IPS DF 6.9 (cell line): ENCODE results near the gene FUNDC2.

ENCODE experiments used
- DNase-seq: peaks from one replicate; pipeline ENCODE4 v3.0.0-alpha.2; 2013; ENCODE audit warnings: low read depth, low spot score
- H3K27ac ChIP-seq: one replicate; pipeline ENCODE4 v1.5.1; 2013; ENCODE audit warnings: low read length, control low read depth
- H3K27me3 ChIP-seq: 2 replicates; pipeline ENCODE4 v1.6.1; 2013; ENCODE audit warnings: mild to moderate bottlenecking, low read length; ENCODE audit not compliant: control insufficient read depth, insufficient read depth
- H3K36me3 ChIP-seq: 2 replicates; pipeline ENCODE4 v1.6.1; 2013; ENCODE audit warnings: low read length; ENCODE audit not compliant: control insufficient read depth, insufficient read depth
- H3K4me1 ChIP-seq: 2 replicates; pipeline ENCODE4 v1.6.1; 2013; ENCODE audit warnings: low read length; ENCODE audit not compliant: control insufficient read depth, insufficient read depth
- H3K4me3 ChIP-seq: 2 replicates; pipeline ENCODE4 v1.5.1; 2013; ENCODE audit warnings: mild to moderate bottlenecking, low read length
- H3K9me3 ChIP-seq: 2 replicates; pipeline ENCODE4 v1.6.1; 2013; ENCODE audit warnings: low read length, inconsistent platforms; ENCODE audit not compliant: control insufficient read depth, insufficient read depth
- WGBS: extraction: QIAGEN DNeasy Blood & Tissue Kit; methylation state at CpG from one replicate; pipeline ENCODE4 v1.1.7; 2013; ENCODE audit warnings: mixed read lengths, missing lambda C conversion rate; ENCODE audit not compliant: insufficient read length, insufficient coverage; 5-methylcytosine and 5-hydroxymethylcytosine counted together

FUNDC2 gene

DNA sequence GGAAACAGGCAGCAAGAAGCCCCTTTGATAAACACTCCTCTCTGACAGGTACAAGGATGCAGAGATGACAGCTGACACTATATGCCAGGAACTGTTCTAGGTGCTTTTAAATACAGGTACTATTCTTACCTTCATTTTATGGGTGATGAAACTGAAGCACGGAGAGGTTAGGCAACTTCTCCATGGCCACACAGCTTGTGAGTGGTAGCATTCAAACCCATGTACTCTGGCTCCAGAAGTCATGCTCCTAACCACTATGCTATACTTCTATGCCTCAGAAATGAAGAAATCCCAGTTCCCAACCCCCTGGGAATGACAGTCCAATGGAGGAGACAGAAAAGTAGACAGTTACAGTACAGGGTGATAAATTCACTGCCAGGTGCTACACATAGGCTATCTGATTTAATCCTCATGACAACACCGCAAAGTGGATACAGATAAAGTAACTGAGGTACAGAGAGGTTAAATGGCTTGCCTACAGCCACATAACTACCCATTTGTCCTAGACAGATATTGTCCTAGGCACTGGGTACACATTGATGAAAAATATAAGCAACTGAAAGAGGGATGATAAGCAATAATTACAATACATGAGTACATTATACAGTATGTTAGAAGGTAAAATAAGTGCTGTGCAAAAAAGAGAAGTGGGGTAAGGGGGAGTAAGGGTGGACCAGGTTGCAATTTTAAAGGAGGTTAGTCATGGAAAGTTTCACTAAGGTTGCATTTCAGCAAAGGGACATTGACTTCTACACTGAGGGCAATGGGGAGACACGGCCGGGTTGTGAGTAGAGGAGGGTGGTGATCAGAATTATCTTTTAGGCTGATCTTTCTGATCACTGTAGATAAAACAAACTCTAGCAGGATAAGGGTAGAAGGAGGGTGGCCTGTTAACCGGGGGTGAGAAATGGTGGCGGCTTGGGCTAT, 2.5 kb upstream of the FUNDC2 start:
- WGBS: no CpG with 5 or more reads among the region's 6 CpGs
- H3K4me1 ChIP-seq: no peaks in the 10 kb centered on the region

DNA sequence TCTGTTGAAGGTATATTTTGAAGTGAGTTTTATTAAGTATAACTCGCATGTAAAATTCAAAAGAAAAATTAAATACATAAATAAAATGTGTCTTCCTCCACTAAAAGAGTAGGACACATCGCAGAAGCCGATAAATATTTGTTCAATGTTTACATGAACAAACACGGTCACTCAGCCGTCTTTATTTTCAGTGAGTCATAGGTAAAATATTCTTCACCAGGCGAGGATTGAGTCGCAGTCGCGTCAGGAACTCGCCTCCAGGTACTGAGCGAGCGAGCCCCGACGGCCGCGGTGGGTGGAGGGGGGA, 271 bp upstream of the FUNDC2 start:
- Histone ChIP-seq H3K4me3 (peak overlapping the region; percentile 99; the same call in 1 of the 2 replicates), H3K4me1 (no peaks in the 10 kb centered on the region), H3K27me3 (no peaks in the 10 kb centered on the region), H3K9me3 (no peaks in the 10 kb centered on the region), H3K27ac (no peak overlapping the region), H3K36me3 (no peaks in the 10 kb centered on the region)
- no peak for DNase-seq
- WGBS: no CpG with 5 or more reads among the region's 16 CpGs

More for the DNA sequence above, 2.5 kb upstream of the FUNDC2 start:
- Histone ChIP-seq H3K9me3 (no peaks in the 10 kb centered on the region), H3K4me3 (no peak overlapping the region), H3K36me3 (no peaks in the 10 kb centered on the region), H3K27ac (no peak overlapping the region), H3K27me3 (no peaks in the 10 kb centered on the region)
- no peak for DNase-seq

DNA sequence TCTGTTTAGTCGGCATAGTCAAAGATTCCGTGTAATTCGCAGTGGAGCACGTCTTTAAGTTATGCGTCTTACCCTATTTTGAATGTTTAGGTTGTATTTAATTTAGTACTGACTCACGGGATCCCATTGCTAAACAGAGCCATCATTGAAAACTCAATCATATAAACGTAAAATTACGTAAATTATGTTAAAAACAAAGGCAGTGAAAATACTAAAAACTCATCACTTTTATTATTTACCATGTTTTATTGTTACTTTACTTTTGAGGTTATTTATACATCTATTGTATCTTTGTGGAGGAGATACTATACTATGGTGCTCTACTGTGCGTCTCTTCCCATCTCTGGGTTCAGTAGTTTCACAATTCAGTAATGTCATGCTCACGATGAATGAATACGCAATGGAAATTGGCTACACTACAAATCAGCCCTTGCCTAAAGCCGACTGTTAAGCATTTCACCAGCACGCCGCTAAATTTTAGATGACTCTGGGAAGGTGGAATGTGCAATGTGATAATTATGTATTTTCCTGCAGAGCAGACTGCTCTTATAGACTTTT, 944 bp downstream of the FUNDC2 start:
- WGBS: no CpG with 5 or more reads among the region's 14 CpGs
- no peaks in the 10 kb centered on the region for H3K9me3 ChIP-seq
- no peaks in the 10 kb centered on the region for H3K27me3 ChIP-seq
- no peak overlapping the region for H3K27ac ChIP-seq
- peak overlapping the region; percentile 99; the same call in 1 of the 2 replicates for H3K4me3 ChIP-seq
- no peaks in the 10 kb centered on the region for H3K36me3 ChIP-seq
- H3K4me1 ChIP-seq: no peaks in the 10 kb centered on the region
- DNase-seq: no peak

DNA sequence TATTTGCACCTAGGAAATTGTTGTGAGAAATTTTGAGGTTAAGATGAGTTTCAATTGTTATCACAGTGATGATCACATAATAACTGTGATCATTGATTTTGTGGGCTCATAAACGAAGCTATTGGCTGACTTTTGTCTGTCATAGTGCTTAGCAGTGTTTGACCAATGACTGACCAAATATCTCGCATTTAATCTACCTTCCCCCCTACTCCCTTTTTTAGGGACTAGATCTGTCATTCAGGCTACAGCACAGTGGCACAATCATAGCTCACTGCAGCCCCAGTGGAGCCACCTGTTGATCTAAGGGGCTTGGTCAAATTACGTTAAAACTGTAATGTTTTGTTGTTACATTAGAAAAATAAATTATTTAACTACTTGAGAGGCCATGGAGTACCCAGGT, 1.5 kb downstream of the FUNDC2 start:
- no peak overlapping the region for H3K4me3 ChIP-seq
- H3K36me3 ChIP-seq: no peaks in the 10 kb centered on the region

DNA sequence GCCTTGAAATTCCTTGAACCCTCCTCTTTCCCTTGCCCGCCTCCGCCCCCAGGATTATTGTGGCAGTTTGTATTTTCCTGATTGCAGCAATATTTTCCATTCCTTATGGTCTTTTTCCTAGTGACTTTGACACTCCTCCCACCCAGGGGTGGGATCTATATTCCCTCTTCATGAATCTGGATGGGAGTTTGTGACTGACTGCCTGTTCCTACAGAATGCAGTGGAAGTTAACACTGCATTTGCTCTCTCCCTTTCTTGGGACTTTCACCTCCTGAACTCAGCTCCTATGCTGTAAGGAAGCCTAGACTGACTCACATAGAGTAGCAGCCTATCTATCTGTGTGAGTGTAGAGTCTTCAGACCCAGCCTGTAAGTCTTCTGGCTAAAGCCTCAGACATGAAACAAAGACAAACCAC, 2.2 kb downstream of the FUNDC2 start:
- Histone ChIP-seq H3K27ac (no peak overlapping the region), H3K4me1 (no peaks in the 10 kb centered on the region), H3K27me3 (no peaks in the 10 kb centered on the region), H3K9me3 (no peaks in the 10 kb centered on the region), H3K4me3 (no peak overlapping the region), H3K36me3 (no peaks in the 10 kb centered on the region)
- WGBS: no CpG with 5 or more reads among the region's 2 CpGs
- no peak for DNase-seq

More for the DNA sequence above, 1.5 kb downstream of the FUNDC2 start:
- no peak overlapping the region for H3K27ac ChIP-seq
- no peak for DNase-seq
- no peaks in the 10 kb centered on the region for H3K27me3 ChIP-seq
- no peaks in the 10 kb centered on the region for H3K4me1 ChIP-seq
- WGBS: no CpG with 5 or more reads among the region's 3 CpGs
- H3K9me3 ChIP-seq: no peaks in the 10 kb centered on the region

DNA sequence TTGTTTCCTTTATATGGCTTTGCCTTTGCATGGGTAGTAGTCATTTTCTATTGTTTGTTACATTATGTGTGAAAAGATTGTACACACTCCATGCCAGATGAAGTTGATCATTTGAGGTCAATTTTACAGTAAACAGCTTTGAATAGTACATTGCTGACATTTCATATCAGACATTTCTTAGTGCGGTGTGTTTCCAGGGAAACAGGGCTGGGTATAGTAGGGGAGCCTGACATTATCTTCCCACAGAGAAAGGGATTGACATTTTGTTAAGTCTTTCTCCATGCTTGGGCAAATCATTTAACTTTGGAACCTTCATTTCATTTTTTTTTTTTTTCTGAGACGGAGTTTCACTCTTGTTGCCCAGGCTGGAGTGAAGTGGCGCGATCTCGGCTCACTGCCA, 5.0 kb downstream of the FUNDC2 start:
- no peaks in the 10 kb centered on the region for H3K4me1 ChIP-seq
- H3K9me3 ChIP-seq: no peaks in the 10 kb centered on the region
- no peak overlapping the region for H3K4me3 ChIP-seq
- no peak for DNase-seq
- no CpG with 5 or more reads among the region's 5 CpGs for WGBS
- H3K36me3 ChIP-seq: no peaks in the 10 kb centered on the region
- no peak overlapping the region for H3K27ac ChIP-seq
- no peaks in the 10 kb centered on the region for H3K27me3 ChIP-seq

DNA sequence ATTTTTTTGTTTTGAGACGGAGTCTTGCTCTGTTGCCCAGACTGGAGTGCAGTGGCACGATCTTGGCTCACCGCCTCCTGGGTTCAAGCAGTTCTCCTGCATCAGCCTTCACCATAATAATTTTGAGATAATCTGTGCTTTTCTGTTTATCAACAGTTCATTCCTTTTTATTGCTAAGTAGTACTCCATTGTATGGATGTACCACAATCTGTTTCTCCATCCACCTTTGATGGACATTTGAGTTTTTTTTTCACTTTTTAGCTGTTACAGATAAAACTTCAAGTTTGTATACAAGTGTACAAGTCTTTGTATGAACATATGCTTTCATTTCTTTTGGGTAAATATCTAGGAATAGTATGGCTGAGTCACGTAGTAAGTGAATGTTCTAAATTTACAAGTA, 9.0 kb downstream of the FUNDC2 start:
- Histone ChIP-seq H3K27ac (no peak overlapping the region), H3K4me1 (no peaks in the 10 kb centered on the region), H3K36me3 (no peaks in the 10 kb centered on the region), H3K27me3 (no peaks in the 10 kb centered on the region), H3K4me3 (no peak overlapping the region), H3K9me3 (no peaks in the 10 kb centered on the region)
- no CpG with 5 or more reads among the region's 4 CpGs for WGBS
- no peak for DNase-seq

DNA sequence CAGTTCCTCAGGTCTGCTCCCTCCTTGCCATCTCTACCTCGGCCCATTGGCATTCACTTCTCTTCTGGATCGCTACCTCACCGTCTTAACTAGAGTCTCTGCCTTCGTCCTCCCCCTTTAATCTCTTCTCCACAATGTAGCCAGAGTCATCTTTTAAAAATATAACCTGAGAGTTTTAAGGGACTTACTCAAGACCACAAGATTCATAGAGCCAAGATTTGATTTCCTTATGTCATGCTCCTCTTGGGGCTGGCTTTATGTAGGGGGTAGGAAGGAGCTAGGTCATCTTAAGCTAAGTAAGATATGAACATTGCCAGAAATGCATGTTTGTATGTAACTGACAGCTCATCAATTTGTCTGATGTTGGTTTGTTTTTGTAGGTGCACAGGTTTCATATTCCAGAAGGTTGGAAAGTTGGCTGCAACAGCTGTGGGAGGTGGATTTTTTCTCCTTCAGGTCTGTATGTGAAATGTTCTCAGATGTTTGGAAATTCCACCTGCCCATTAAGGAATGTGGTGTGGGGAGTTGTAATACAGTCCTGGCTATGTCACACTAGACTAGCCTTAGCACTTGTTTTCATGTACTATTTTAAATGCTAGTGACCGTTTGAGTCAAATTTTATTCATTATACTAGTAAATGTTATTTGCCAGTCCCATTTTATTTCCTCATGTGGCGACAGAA, 19.6 kb downstream of the FUNDC2 start:
- Histone ChIP-seq H3K4me3 (no peak overlapping the region), H3K4me1 (no peaks in the 10 kb centered on the region), H3K27ac (no peak overlapping the region), H3K36me3 (no peaks in the 10 kb centered on the region), H3K9me3 (no peaks in the 10 kb centered on the region), H3K27me3 (no peaks in the 10 kb centered on the region)
- no peak for DNase-seq
- WGBS: no CpG with 5 or more reads among the region's 6 CpGs

DNA sequence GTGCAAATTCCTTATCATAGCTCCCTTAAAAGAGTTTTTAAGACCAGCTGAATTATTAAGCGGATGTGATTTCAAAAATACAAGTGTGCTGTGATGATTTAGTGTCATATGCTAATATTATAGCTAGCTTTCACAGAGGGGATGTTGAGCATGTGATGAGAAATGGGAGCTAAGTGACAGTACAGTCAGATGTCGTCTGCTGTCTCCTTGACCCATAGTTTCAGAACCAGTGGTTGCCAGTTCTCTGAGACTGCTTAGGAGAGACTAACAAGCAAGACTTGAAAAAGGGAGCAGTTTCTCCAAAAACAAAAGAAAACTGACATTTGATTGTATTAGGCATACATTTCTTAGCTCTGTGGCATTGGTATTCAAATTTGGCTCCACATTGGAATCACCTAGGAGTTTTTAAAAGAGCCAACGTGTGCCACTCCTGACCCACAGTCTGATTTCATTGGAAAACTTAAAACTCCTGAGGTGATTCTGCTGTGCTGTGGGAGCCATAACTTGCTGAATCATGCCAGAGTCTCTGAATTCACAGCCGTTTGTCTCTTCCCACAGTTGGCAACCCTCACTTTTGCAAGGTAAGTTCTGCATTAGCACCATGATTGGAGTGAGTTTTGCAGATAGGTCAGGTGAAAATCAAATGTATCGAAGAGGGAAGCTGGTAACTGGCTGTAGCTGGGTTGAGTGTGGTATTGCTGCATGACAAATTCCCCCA, 20.3 kb downstream of the FUNDC2 start:
- Histone ChIP-seq H3K4me3 (no peak overlapping the region), H3K27me3 (no peaks in the 10 kb centered on the region), H3K36me3 (no peaks in the 10 kb centered on the region), H3K27ac (no peak overlapping the region), H3K9me3 (no peaks in the 10 kb centered on the region), H3K4me1 (no peaks in the 10 kb centered on the region)
- DNase-seq: no peak
- no CpG with 5 or more reads among the region's 5 CpGs for WGBS

DNA sequence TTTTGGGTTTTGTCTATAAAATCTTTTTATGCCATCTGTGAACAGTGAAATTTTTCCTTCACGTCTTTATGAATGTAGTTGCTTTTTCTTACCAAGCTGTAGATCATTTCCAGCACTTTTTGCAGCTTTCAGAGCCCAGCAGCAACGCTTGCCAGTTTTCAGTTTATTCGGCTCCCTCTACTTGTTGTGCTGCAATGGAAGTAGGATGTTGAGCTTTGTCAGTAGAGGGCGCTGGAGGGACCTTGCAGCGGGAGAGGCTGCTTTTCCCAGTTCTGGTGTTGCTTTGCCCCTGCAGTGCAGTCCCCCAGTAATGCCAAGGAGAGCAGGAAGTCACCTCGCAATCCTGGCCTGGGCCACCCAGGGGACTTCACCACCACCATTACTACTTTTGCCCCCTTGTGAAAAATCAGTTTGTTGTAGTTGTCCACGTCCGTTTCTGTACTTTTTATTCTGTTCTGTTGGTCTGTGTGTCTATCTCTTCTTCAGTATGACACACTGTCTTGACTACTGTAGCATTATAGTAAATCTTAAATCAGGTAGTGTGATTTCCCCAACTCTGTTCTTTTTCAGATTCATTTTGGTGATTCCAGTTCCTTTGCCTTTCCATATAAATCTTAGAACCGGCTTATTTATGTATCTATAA, 22.5 kb downstream of the FUNDC2 start:
- Histone ChIP-seq H3K4me1 (no peaks in the 10 kb centered on the region), H3K9me3 (no peaks in the 10 kb centered on the region), H3K36me3 (no peaks in the 10 kb centered on the region), H3K27ac (no peak overlapping the region), H3K27me3 (no peaks in the 10 kb centered on the region), H3K4me3 (no peak overlapping the region)
- peak; percentile 16 for DNase-seq
- WGBS: no CpG with 5 or more reads among the region's 9 CpGs
